ENCODE results near the gene ANTKMT. TPM values are rescaled to one million over a fixed set of nuclear protein-coding genes. Genes with fewer than 3 reads are reported as not detected.

The ANTKMT gene
- total RNA-seq, 4 donors from 2014 or later, result 24.9 to 42.4 (median 32.1) TPM

- WGBS, 2 donors, result 10% methylated on average over 14 to 16 of the region's 16 CpGs
- intact Hi-C loops (cut with DNase I; ENCODE audit: low total_unique reads), result loop anchor here (10.0 kb wide), 1 partner anchor 375 kb away; the partner anchor contains the start of gene C1QTNF8
- H3K4me3 ChIP-seq (ENCODE audit: low read depth, poor library complexity, severe bottlenecking), result no peak overlapping the region
- no peak for DNase-seq (ENCODE audit: low spot score in 2 of 2)
- TF ChIP-seq CTCF (IDR thresholded peaks at IDR 0.05) (no peak), POLR2A (IDR thresholded peaks at IDR 0.05) (no peak)
Observed at GRCh38 chr16:719815-720446, 1.0 kb upstream of the ANTKMT start.

- no peak for TF ChIP-seq CTCF (IDR thresholded peaks at IDR 0.05)
- no peak for TF ChIP-seq POLR2A (IDR thresholded peaks at IDR 0.05)
- peak overlapping the region; percentile 37 for H3K4me3 ChIP-seq (ENCODE audit: low read depth, poor library complexity, severe bottlenecking)
- no peak for DNase-seq (ENCODE audit: low spot score in 2 of 2)
- intact Hi-C loops (cut with DNase I; ENCODE audit: low total_unique reads), result no loop called here
- 0 to 1% methylated on average over 23 to 30 of the region's 38 CpGs for WGBS, 2 donors
Observed at GRCh38 chr16:720447-720989, 428 bp upstream of the ANTKMT start.

- intact Hi-C loops (cut with DNase I; ENCODE audit: low total_unique reads), result no loop called here
- WGBS, 2 donors, result 73 to 75% methylated on average over 15 to 48 of the region's 51 CpGs
- no peak for DNase-seq (ENCODE audit: low spot score in 2 of 2)
- TF ChIP-seq POLR2A (IDR thresholded peaks at IDR 0.05) (no peak), CTCF (IDR thresholded peaks at IDR 0.05) (no peak)
- no peak overlapping the region for H3K4me3 ChIP-seq (ENCODE audit: low read depth, poor library complexity, severe bottlenecking)
Observed at GRCh38 chr16:721765-722540, 1.0 kb downstream of the ANTKMT start.

GRCh38 chr16:722835-723633 is 2.1 kb downstream of the ANTKMT start:
- TF ChIP-seq POLR2A (IDR thresholded peaks at IDR 0.05) (no peak), CTCF (IDR thresholded peaks at IDR 0.05) (no peak)
- intact Hi-C loops (cut with DNase I; ENCODE audit: low total_unique reads), result no loop called here

GRCh38 chr16:723695-724094 is 2.7 kb downstream of the ANTKMT start:
- intact Hi-C loops (cut with DNase I; ENCODE audit: low total_unique reads), result no loop called here
- WGBS, 2 donors, result 79 to 80% methylated on average over 9 of the region's 9 CpGs
- no peak overlapping the region for H3K4me3 ChIP-seq (ENCODE audit: low read depth, poor library complexity, severe bottlenecking)
- no peak for TF ChIP-seq POLR2A (IDR thresholded peaks at IDR 0.05)
- no peak for TF ChIP-seq CTCF (IDR thresholded peaks at IDR 0.05)
- no peak for DNase-seq (ENCODE audit: low spot score in 2 of 2)

More at GRCh38 chr16:722835-723633, 2.1 kb downstream of the ANTKMT start:
- 73 to 80% methylated on average over 23 to 24 of the region's 24 CpGs for WGBS, 2 donors
- H3K4me3 ChIP-seq (ENCODE audit: low read depth, poor library complexity, severe bottlenecking), result no peak overlapping the region
- DNase-seq (ENCODE audit: low spot score in 2 of 2), result no peak

Data from lower leg skin (tissue), 4 donors.